Measurements from ENCODE around the gene ZBTB7C. TPM values are rescaled to one million over a fixed set of nuclear protein-coding genes. Genes with fewer than 3 reads are reported as not detected.

The ZBTB7C gene
- total RNA-seq, 5 donors from 2014 or later (not counting 1 experiment from before 2014, with no cell fraction given), result 0.06 TPM; not detected in 4

GRCh38 chr18:48161911-48162698, 247.1 kb downstream of the ZBTB7C start:
- ATAC-seq (replicated peaks in 1 of 4), result peak in 3 of 4 experiments; percentile 36 to 64 (median 63)
- no peak overlapping the region for H3K27ac Mint-ChIP-seq
- Histone ChIP-seq H3K36me3 (ENCODE audit: control insufficient read depth in 2 of 2, extremely low read depth in 1 of 2, insufficient read depth in 1 of 2, low read length in 1 of 2) (no peaks in the 10 kb centered on the region), H3K27ac (ENCODE audit: low read length) (no peak overlapping the region), H3K4me3 (ENCODE audit: control insufficient read depth in 1 of 2, extremely low read depth in 1 of 2, low read length in 1 of 2) (peak overlapping the region in 1 of 2 donors; percentile 17), H3K9me3 (no peaks in the 10 kb centered on the region), H3K4me1 (ENCODE audit: control insufficient read depth in 1 of 2, extremely low read depth in 1 of 2, insufficient read depth in 2 of 2, low read length in 2 of 2) (peaks cover 0 to 17% of the 10 kb centered on the region in 2 experiments), H3K27me3 (replicated peaks in 1 of 2; ENCODE audit: control insufficient read depth in 2 of 2, extremely low read depth in 1 of 2, insufficient read depth in 2 of 2, low read length in 1 of 2) (peaks cover 6 to 40% of the 10 kb centered on the region in 2 experiments)
- H3K36me3 Mint-ChIP-seq, result no peaks in the 10 kb centered on the region
- DNase-seq, result peak in 2 of 35 experiments; percentile 2 to 37
- ChIA-PET POLR2A (no interaction called here), CTCF (interaction anchor here in 1 of 2 donors (0.9 kb wide), 1 partner anchor 407 kb away, joined by 3 read pairs; no protein-coding TSS in a partner anchor)
- peaks cover 7 to 13% (median 8%) of the 10 kb centered on the region in 3 donors for H3K4me1 Mint-ChIP-seq
- H3K4me3 Mint-ChIP-seq, result peak overlapping the region; percentile 60 to 75 (median 74)
- H3K27me3 Mint-ChIP-seq, result peaks cover 7 to 9% of the 10 kb centered on the region in 2 donors
- WGBS (ENCODE audit: insufficient coverage), result 7% methylated on average over 32 of the region's 38 CpGs
- no peaks in the 10 kb centered on the region for H3K9me3 Mint-ChIP-seq

DNA sequence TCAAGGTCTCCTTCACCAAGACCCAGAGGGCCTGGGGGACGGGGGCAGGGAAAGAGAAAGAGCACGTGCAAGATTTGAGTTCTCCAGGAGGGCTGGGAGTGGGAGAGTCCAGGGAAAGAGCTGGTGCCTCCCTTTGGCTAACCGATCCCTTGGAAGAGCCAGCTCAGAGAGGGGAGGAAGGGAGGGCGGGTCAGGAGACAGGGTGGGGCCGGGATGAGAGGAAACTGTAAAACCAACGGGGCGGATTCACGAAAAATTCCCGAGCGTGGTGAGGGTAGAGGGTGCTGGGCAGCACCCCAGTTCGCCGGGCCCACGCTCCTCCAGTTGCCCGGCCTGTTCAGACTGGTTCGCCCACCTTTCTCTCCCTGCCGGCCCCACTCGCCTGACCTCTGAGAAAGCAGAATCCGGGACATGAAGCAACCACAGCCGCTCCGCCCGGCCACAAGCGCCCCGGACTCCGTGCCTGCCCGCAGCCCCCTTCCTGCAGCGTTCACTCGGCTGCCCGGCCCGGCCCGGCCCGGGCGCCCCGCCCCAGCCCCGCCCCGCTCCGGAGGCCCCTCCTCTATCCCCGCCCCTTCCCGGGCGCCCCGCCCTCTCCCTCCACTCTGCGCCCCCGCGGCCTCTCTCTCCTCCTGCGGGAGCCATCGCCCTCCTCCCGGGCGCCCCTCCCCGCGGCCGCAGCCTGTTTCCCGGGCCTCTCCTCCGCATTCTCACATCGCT, 247.8 kb downstream of the ZBTB7C start:
- 3% methylated on average over 35 of the region's 53 CpGs for WGBS (ENCODE audit: insufficient coverage)
- Histone ChIP-seq H3K4me3 (ENCODE audit: control insufficient read depth in 1 of 2, extremely low read depth in 1 of 2, low read length in 1 of 2) (peak overlapping the region; percentile 40 to 46), H3K9me3 (no peaks in the 10 kb centered on the region), H3K4me1 (ENCODE audit: control insufficient read depth in 1 of 2, extremely low read depth in 1 of 2, insufficient read depth in 2 of 2, low read length in 2 of 2) (peaks cover 0 to 13% of the 10 kb centered on the region in 2 experiments), H3K27ac (ENCODE audit: low read length) (no peak overlapping the region), H3K36me3 (ENCODE audit: control insufficient read depth in 2 of 2, extremely low read depth in 1 of 2, insufficient read depth in 1 of 2, low read length in 1 of 2) (no peaks in the 10 kb centered on the region), H3K27me3 (replicated peaks in 1 of 2; ENCODE audit: control insufficient read depth in 2 of 2, extremely low read depth in 1 of 2, insufficient read depth in 2 of 2, low read length in 1 of 2) (peaks cover 6 to 33% of the 10 kb centered on the region in 2 experiments)
- ChIA-PET CTCF (interaction anchor here in 1 of 2 donors (0.6 kb wide), 1 partner anchor 1297 kb away, joined by 3 read pairs; no protein-coding TSS in a partner anchor), POLR2A (interaction anchor here in 1 of 2 donors (0.6 kb wide), 1 partner anchor 23 kb away, joined by 5 read pairs; no protein-coding TSS in a partner anchor)
- Mint-ChIP-seq H3K4me3 (peak overlapping the region; percentile 62 to 75 (median 70)), H3K36me3 (no peaks in the 10 kb centered on the region), H3K9me3 (no peaks in the 10 kb centered on the region), H3K4me1 (peaks cover 5 to 10% (median 5%) of the 10 kb centered on the region in 3 donors), H3K27ac (no peak overlapping the region), H3K27me3 (peaks cover 14 to 15% of the 10 kb centered on the region in 2 donors)
- ATAC-seq (replicated peaks in 1 of 4), result peak; percentile 89 to 95 (median 91)
- peak in 33 of 35 experiments; percentile 6 to 62 (median 32) for DNase-seq

DNA sequence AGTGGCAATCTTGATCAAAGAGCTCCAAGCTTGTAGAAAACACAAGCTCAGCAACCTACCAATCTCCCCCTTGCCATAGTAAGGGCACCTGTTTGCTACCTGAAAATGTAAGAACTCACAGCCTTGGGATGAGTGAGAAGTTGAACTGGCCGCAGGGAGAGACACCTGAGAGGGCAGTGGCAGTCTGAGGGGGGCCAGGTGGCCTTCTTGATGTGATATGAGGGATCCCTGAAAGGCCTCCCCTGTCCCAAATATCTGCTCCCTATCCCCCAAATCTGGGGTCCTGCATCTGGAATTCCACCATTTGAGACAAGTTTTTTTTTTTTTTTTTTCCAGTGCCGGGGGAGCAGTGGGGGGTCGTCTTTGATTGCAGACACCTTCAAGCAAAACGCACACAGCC, 248.6 kb downstream of the ZBTB7C start:
- no peak overlapping the region for H3K27ac Mint-ChIP-seq
- ChIA-PET POLR2A (interaction anchor here in 1 of 2 donors (0.6 kb wide), 1 partner anchor 24 kb away, joined by 5 read pairs; no protein-coding TSS in a partner anchor), CTCF (interaction anchor here in 1 of 2 donors (0.6 kb wide), 1 partner anchor 1297 kb away, joined by 3 read pairs; no protein-coding TSS in a partner anchor)
- H3K27me3 Mint-ChIP-seq, result peaks cover 18 to 20% of the 10 kb centered on the region in 2 donors
- H3K27me3 ChIP-seq (replicated peaks in 1 of 2; ENCODE audit: control insufficient read depth in 2 of 2, extremely low read depth in 1 of 2, insufficient read depth in 2 of 2, low read length in 1 of 2), result peaks cover 6 to 30% of the 10 kb centered on the region in 2 experiments
- H3K36me3 Mint-ChIP-seq, result no peaks in the 10 kb centered on the region
- no peak overlapping the region for H3K27ac ChIP-seq (ENCODE audit: low read length)
- no peak for DNase-seq
- 100% methylated on average over 1 of the region's 4 CpGs for WGBS (ENCODE audit: insufficient coverage)
- peak overlapping the region; percentile 37 to 75 (median 44) for H3K4me3 Mint-ChIP-seq
- H3K9me3 Mint-ChIP-seq, result no peaks in the 10 kb centered on the region
- H3K4me1 Mint-ChIP-seq, result peaks cover 5 to 10% (median 5%) of the 10 kb centered on the region in 3 donors
- peaks cover 0 to 13% of the 10 kb centered on the region in 2 experiments for H3K4me1 ChIP-seq (ENCODE audit: control insufficient read depth in 1 of 2, extremely low read depth in 1 of 2, insufficient read depth in 2 of 2, low read length in 2 of 2)
- no peak overlapping the region for H3K4me3 ChIP-seq (ENCODE audit: control insufficient read depth in 1 of 2, extremely low read depth in 1 of 2, low read length in 1 of 2)
- ATAC-seq (replicated peaks in 1 of 4), result no peak
- no peaks in the 10 kb centered on the region for H3K9me3 ChIP-seq
- no peaks in the 10 kb centered on the region for H3K36me3 ChIP-seq (ENCODE audit: control insufficient read depth in 2 of 2, extremely low read depth in 1 of 2, insufficient read depth in 1 of 2, low read length in 1 of 2)

DNA sequence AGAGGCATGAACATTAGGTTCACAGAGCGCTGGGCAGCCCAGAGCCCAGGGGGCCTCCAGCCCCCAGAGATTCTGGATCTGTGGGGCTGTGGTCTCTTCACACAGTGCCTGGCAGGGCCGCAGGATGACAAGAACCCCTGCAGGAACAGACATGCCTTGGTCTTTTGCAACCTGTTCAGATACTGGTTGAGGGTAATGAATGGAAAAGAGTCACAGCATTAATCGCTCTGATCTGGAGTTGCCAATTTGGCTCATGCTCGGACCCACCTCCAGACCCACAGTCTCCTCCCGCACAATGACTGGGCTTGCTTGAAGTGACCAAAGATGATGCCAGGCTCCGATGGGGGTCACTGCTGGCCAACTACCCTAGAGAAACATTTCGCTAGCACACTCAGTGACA, 249.4 kb downstream of the ZBTB7C start:
- H3K9me3 Mint-ChIP-seq, result no peaks in the 10 kb centered on the region
- DNase-seq, result no peak
- Histone ChIP-seq H3K9me3 (no peaks in the 10 kb centered on the region), H3K27ac (ENCODE audit: low read length) (no peak overlapping the region), H3K4me1 (ENCODE audit: control insufficient read depth in 1 of 2, extremely low read depth in 1 of 2, insufficient read depth in 2 of 2, low read length in 2 of 2) (peaks cover 0 to 13% of the 10 kb centered on the region in 2 experiments), H3K4me3 (ENCODE audit: control insufficient read depth in 1 of 2, extremely low read depth in 1 of 2, low read length in 1 of 2) (no peak overlapping the region), H3K27me3 (replicated peaks in 1 of 2; ENCODE audit: control insufficient read depth in 2 of 2, extremely low read depth in 1 of 2, insufficient read depth in 2 of 2, low read length in 1 of 2) (peaks cover 6 to 24% of the 10 kb centered on the region in 2 experiments), H3K36me3 (ENCODE audit: control insufficient read depth in 2 of 2, extremely low read depth in 1 of 2, insufficient read depth in 1 of 2, low read length in 1 of 2) (no peaks in the 10 kb centered on the region)
- ChIA-PET POLR2A (no interaction called here), CTCF (no interaction called here)
- H3K36me3 Mint-ChIP-seq, result no peaks in the 10 kb centered on the region
- H3K27me3 Mint-ChIP-seq, result peaks cover 18% of the 10 kb centered on the region in 2 donors
- no peak overlapping the region for H3K27ac Mint-ChIP-seq
- WGBS (ENCODE audit: insufficient coverage), result 91% methylated on average over 7 of the region's 7 CpGs
- H3K4me3 Mint-ChIP-seq, result no peak overlapping the region
- peaks cover 5 to 10% (median 5%) of the 10 kb centered on the region in 3 donors for H3K4me1 Mint-ChIP-seq
- no peak for ATAC-seq (replicated peaks in 1 of 4)

DNA sequence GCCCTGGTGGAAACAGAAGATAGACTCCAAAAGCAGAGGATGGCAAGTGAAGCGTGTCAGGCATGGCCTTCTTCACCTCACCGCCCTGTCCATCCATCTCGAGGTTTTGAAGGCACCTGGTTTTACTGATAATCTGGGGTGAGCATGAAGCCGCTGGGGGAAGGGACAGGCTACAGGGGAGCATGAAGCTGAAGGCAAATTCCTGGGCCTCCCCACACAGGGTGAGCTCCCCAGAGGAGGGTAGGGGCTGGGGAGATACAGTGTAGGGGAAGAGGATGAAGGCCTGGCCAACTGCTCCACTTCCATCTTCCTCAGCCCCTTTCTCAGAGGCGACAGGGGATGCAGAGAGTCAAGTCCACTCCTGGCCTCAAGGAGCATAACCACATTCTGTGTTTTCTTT, 250.5 kb downstream of the ZBTB7C start:
- peaks cover 6 to 29% of the 10 kb centered on the region in 2 experiments for H3K27me3 ChIP-seq (replicated peaks in 1 of 2; ENCODE audit: control insufficient read depth in 2 of 2, extremely low read depth in 1 of 2, insufficient read depth in 2 of 2, low read length in 1 of 2)
- ATAC-seq (replicated peaks in 1 of 4), result no peak
- no peaks in the 10 kb centered on the region for H3K36me3 ChIP-seq (ENCODE audit: control insufficient read depth in 2 of 2, extremely low read depth in 1 of 2, insufficient read depth in 1 of 2, low read length in 1 of 2)
- H3K27ac Mint-ChIP-seq, result no peak overlapping the region
- H3K27me3 Mint-ChIP-seq, result peaks cover 18% of the 10 kb centered on the region in 2 donors
- POLR2A ChIA-PET, result interaction anchor here in 1 of 2 donors (0.6 kb wide), 1 partner anchor 41 kb away, joined by 5 read pairs; no protein-coding TSS in a partner anchor
- H3K36me3 Mint-ChIP-seq, result no peaks in the 10 kb centered on the region
- 92% methylated on average over 2 of the region's 5 CpGs for WGBS (ENCODE audit: insufficient coverage)
- no peak for DNase-seq
- H3K27ac ChIP-seq (ENCODE audit: low read length), result no peak overlapping the region
- no peaks in the 10 kb centered on the region for H3K9me3 ChIP-seq
- H3K4me3 Mint-ChIP-seq, result no peak overlapping the region
- CTCF ChIA-PET, result no interaction called here
- no peaks in the 10 kb centered on the region for H3K9me3 Mint-ChIP-seq
- peaks cover 5 to 10% (median 5%) of the 10 kb centered on the region in 3 donors for H3K4me1 Mint-ChIP-seq
- H3K4me1 ChIP-seq (ENCODE audit: control insufficient read depth in 1 of 2, extremely low read depth in 1 of 2, insufficient read depth in 2 of 2, low read length in 2 of 2), result peaks cover 0 to 13% of the 10 kb centered on the region in 2 experiments
- H3K4me3 ChIP-seq (ENCODE audit: control insufficient read depth in 1 of 2, extremely low read depth in 1 of 2, low read length in 1 of 2), result no peak overlapping the region

DNA sequence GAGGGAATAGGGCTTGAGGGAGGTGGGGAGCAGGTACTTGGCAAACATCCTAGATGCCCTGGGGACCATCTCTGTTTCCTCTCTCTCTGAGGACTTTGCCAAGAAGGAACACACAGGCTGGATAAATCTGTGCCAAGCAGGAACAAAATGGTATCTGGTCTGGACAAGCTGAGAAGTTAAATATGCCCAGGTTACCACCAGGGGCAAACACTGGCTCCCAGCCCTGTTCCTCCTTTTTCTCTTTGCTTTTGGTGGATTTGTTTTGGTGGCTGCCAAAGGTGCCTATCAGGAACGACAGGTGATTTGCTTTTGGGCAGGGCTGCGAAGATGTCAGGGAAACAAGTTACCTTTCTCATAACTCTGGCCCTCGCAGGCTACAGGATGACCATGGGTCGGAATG, 251.2 kb downstream of the ZBTB7C start:
- no peak overlapping the region for H3K4me3 ChIP-seq (ENCODE audit: control insufficient read depth in 1 of 2, extremely low read depth in 1 of 2, low read length in 1 of 2)
- DNase-seq (no peak), ATAC-seq (replicated peaks in 1 of 4) (no peak)
- peaks cover 0 to 13% of the 10 kb centered on the region in 2 experiments for H3K4me1 ChIP-seq (ENCODE audit: control insufficient read depth in 1 of 2, extremely low read depth in 1 of 2, insufficient read depth in 2 of 2, low read length in 2 of 2)
- Mint-ChIP-seq H3K36me3 (no peaks in the 10 kb centered on the region), H3K9me3 (no peaks in the 10 kb centered on the region), H3K4me1 (peaks cover 5 to 10% (median 5%) of the 10 kb centered on the region in 3 donors), H3K27ac (no peak overlapping the region), H3K27me3 (peaks cover 18% of the 10 kb centered on the region in 2 donors), H3K4me3 (no peak overlapping the region)
- ChIA-PET CTCF (no interaction called here), POLR2A (no interaction called here)
- H3K27ac ChIP-seq (ENCODE audit: low read length), result no peak overlapping the region
- H3K9me3 ChIP-seq, result no peaks in the 10 kb centered on the region
- no peaks in the 10 kb centered on the region for H3K36me3 ChIP-seq (ENCODE audit: control insufficient read depth in 2 of 2, extremely low read depth in 1 of 2, insufficient read depth in 1 of 2, low read length in 1 of 2)
- peaks cover 3 to 30% of the 10 kb centered on the region in 2 experiments for H3K27me3 ChIP-seq (replicated peaks in 1 of 2; ENCODE audit: control insufficient read depth in 2 of 2, extremely low read depth in 1 of 2, insufficient read depth in 2 of 2, low read length in 1 of 2)
- 68% methylated on average over 2 of the region's 4 CpGs for WGBS (ENCODE audit: insufficient coverage)
